Measurements from ENCODE around the gene CARMIL3. TPM values are rescaled to one million over a fixed set of nuclear protein-coding genes. Genes with fewer than 3 reads are reported as not detected.

The CARMIL3 gene
- total RNA-seq, 1 donor from 2014 or later, result 0.77 TPM

DNA sequence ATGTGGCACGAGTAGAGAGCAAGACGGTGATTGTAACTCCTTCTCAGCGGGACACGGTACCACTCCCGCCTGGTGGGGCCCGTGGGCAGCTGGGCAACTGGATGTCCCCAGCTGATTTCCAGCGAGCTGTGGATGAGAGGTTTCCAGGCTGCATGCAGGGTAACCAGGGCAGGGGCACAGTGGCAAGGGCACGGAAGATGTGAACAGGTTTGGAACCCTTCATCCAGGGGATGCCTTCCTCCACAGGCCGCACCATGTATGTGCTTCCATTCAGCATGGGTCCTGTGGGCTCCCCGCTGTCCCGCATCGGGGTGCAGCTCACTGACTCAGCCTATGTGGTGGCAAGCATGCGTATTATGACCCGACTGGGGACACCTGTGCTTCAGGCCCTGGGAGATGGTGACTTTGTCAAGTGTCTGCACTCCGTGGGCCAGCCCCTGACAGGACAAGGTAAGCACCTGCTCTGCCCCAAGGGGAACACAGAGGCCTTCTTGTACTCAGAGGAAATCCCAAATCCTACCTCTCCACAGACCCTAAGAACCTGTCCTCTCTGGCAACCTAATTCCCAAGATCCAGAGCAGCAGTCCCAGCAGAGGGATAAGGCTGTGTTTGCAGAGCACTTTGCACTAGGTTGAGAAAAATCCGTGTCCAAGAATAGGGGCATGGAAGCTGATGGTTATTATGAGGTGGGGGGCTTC is 46.6 kb downstream of the CARMIL3 start:
- H3K9me3 ChIP-seq (ENCODE audit: low read depth), result no peaks in the 10 kb centered on the region
- no peak overlapping the region for H3K4me2 ChIP-seq
- no peaks in the 10 kb centered on the region for H3K36me3 ChIP-seq
- no peak overlapping the region for H3K4me3 Mint-ChIP-seq
- H3K27me3 Mint-ChIP-seq (ENCODE audit: insufficient read depth, low read depth), result peaks cover 14% of the 10 kb centered on the region
- H3K79me2 ChIP-seq (ENCODE audit: low read depth), result no peaks in the 10 kb centered on the region
- peaks cover 10% of the 10 kb centered on the region for H3K4me1 ChIP-seq
- no peaks in the 10 kb centered on the region for H3K9me3 Mint-ChIP-seq
- no peak overlapping the region for H2AFZ ChIP-seq (replicated peaks)
- no peaks in the 10 kb centered on the region for H3K27me3 ChIP-seq
- H3K27ac Mint-ChIP-seq, result no peak overlapping the region
- H3K4me1 Mint-ChIP-seq, result peaks cover 16% of the 10 kb centered on the region
- H4K20me1 ChIP-seq (ENCODE audit: low read depth), result no peaks in the 10 kb centered on the region
- peaks cover 17% of the 10 kb centered on the region for H3F3A ChIP-seq (ENCODE audit: low read depth)
- no peaks in the 10 kb centered on the region for H3K36me3 Mint-ChIP-seq
- no peak overlapping the region for H3K9ac ChIP-seq
- TF ChIP-seq, protein P1, sequence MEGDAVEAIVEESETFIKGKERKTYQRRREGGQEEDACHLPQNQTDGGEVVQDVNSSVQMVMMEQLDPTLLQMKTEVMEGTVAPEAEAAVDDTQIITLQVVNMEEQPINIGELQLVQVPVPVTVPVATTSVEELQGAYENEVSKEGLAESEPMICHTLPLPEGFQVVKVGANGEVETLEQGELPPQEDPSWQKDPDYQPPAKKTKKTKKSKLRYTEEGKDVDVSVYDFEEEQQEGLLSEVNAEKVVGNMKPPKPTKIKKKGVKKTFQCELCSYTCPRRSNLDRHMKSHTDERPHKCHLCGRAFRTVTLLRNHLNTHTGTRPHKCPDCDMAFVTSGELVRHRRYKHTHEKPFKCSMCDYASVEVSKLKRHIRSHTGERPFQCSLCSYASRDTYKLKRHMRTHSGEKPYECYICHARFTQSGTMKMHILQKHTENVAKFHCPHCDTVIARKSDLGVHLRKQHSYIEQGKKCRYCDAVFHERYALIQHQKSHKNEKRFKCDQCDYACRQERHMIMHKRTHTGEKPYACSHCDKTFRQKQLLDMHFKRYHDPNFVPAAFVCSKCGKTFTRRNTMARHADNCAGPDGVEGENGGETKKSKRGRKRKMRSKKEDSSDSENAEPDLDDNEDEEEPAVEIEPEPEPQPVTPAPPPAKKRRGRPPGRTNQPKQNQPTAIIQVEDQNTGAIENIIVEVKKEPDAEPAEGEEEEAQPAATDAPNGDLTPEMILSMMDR (IDR thresholded peaks at IDR 0.05), result no peak
- TF ChIP-seq EZH2 (IDR thresholded peaks at IDR 0.05) (no peak), EZH2phosphoT487 (IDR thresholded peaks at IDR 0.05) (no peak)
- H3K4me3 ChIP-seq, result no peak overlapping the region
- H3K27ac ChIP-seq, result no peak overlapping the region
- no peak for DNase-seq (ENCODE audit: low spot score)

DNA sequence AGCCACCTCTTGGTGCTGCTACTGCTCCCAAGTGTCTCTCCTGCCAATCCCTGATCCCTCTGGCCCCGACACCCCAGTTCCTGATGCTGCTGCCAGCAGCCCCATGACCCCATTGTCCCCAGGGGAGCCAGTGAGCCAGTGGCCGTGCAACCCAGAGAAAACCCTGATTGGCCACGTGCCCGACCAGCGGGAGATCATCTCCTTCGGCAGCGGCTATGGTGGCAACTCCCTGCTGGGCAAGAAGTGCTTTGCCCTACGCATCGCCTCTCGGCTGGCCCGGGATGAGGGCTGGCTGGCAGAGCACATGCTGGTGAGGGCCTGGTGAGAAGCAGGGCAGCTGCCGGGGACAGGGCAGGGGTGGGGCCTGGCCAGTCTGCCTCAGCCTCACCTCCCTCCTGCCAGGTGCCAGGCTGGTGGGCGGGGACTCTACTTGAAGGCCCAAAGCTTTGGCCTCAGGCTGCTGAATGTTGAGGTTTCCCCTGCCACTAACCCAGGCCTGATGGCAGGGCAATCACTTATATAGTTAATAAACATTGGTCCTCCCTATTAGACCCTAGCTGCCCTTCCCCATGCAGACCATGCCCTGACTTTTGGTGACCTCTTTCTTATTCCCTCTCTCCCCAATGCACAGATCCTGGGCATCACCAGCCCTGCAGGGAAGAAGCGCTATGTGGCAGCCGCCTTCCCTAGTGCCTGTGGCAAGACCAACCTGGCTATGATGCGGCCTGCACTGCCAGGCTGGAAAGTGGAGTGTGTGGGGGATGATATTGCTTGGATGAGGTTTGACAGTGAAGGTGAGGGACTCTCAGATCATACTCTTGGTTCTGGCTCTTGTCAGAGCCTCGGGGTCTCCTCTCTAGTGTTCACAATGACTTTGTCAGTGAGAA is 47.4 kb downstream of the CARMIL3 start:
- no peaks in the 10 kb centered on the region for H3K27me3 ChIP-seq
- no peaks in the 10 kb centered on the region for H4K20me1 ChIP-seq (ENCODE audit: low read depth)
- no peak overlapping the region for H3K27ac ChIP-seq
- H3K4me3 ChIP-seq, result no peak overlapping the region
- Mint-ChIP-seq H3K4me1 (peaks cover 13% of the 10 kb centered on the region), H3K4me3 (no peak overlapping the region), H3K36me3 (no peaks in the 10 kb centered on the region), H3K27me3 (ENCODE audit: insufficient read depth, low read depth) (peaks cover 12% of the 10 kb centered on the region), H3K27ac (no peak overlapping the region), H3K9me3 (no peaks in the 10 kb centered on the region)
- TF ChIP-seq, protein P1 (IDR thresholded peaks at IDR 0.05), result no peak
- TF ChIP-seq EZH2phosphoT487 (IDR thresholded peaks at IDR 0.05), result no peak
- TF ChIP-seq EZH2 (IDR thresholded peaks at IDR 0.05), result no peak
- peaks cover 10% of the 10 kb centered on the region for H3K4me1 ChIP-seq
- H2AFZ ChIP-seq (replicated peaks), result no peak overlapping the region
- no peaks in the 10 kb centered on the region for H3K36me3 ChIP-seq
- H3K79me2 ChIP-seq (ENCODE audit: low read depth), result no peaks in the 10 kb centered on the region
- no peak overlapping the region for H3K9ac ChIP-seq
- H3K9me3 ChIP-seq (ENCODE audit: low read depth), result no peaks in the 10 kb centered on the region
- no peak for DNase-seq (ENCODE audit: low spot score)
- H3F3A ChIP-seq (ENCODE audit: low read depth), result peaks cover 12% of the 10 kb centered on the region
- no peak overlapping the region for H3K4me2 ChIP-seq

DNA sequence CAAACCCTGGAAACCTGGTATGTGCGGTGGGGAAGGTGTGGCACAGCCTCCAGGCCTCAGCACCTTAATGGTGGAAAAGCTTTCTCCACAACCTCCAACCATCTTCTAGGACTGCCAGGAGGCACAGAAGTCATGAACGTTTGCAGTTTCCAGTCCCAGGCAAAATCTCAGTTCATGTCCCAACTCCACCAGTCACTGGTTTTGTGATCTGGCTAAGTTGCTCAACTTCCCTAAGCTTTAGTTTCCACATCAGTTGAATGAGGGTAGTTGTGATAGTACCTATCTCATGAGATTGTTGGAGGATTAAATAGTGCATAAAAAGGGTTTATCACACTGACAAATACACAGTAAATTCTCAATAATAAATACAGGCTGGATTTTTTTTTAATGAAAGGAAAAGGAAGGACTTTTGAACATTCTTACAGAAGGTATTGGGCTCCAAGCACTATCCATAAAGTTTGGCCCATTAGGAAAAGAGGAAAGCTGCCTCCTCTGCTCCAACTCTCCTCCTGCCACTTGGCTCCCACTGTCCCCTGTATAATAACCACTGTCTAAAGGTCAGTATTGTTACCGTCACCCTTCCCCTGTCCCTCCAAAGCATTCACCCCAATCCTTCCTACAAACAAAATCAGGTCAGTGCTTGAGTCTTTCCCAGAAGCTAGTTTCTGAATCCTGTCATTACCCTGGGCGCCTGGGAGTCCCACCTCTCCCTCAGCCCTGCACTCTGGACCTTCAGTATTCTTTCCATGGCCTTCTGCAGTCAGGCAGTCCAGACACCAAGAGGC is 48.6 kb downstream of the CARMIL3 start:
- H3K79me2 ChIP-seq (ENCODE audit: low read depth), result no peaks in the 10 kb centered on the region
- H3K4me2 ChIP-seq, result no peak overlapping the region
- no peak overlapping the region for H2AFZ ChIP-seq (replicated peaks)
- no peaks in the 10 kb centered on the region for H3K9me3 ChIP-seq (ENCODE audit: low read depth)
- no peaks in the 10 kb centered on the region for H3K36me3 ChIP-seq
- H3K9ac ChIP-seq, result no peak overlapping the region
- H4K20me1 ChIP-seq (ENCODE audit: low read depth), result no peaks in the 10 kb centered on the region
- peaks cover 6% of the 10 kb centered on the region for H3F3A ChIP-seq (ENCODE audit: low read depth)
- peaks cover 8% of the 10 kb centered on the region for H3K4me1 Mint-ChIP-seq
- no peaks in the 10 kb centered on the region for H3K27me3 ChIP-seq
- no peak overlapping the region for H3K4me3 Mint-ChIP-seq
- H3K4me3 ChIP-seq, result no peak overlapping the region
- H3K27ac Mint-ChIP-seq, result no peak overlapping the region
- peaks cover 5% of the 10 kb centered on the region for H3K4me1 ChIP-seq
- H3K36me3 Mint-ChIP-seq, result no peaks in the 10 kb centered on the region
- peaks cover 8% of the 10 kb centered on the region for H3K27me3 Mint-ChIP-seq (ENCODE audit: insufficient read depth, low read depth)
- no peak for DNase-seq (ENCODE audit: low spot score)
- TF ChIP-seq EZH2phosphoT487 (IDR thresholded peaks at IDR 0.05), result no peak
- no peak for TF ChIP-seq EZH2 (IDR thresholded peaks at IDR 0.05)
- TF ChIP-seq, protein P1 (IDR thresholded peaks at IDR 0.05), result no peak
- H3K9me3 Mint-ChIP-seq, result no peaks in the 10 kb centered on the region
- no peak overlapping the region for H3K27ac ChIP-seq

Data from neural progenitor cell (in vitro differentiated cells).